HG02623 (cell line): Measurements from ENCODE around the gene TMEM11.

Experiments used
- ATAC-seq: cut with Tn5 transposase; IDR thresholded peaks from one replicate; pipeline ENCODE4 v1.9.1; 2021; ENCODE audit warnings: moderate library complexity; ENCODE audit not compliant: unreplicated experiment

TMEM11 gene

GRCh38 chr17:21214015-21214776, at the start of gene TMEM11:
Gene TMEM11 (minus strand): TSS chr17:21214161. CDS start chr17:21214152, 9 bp downstream.
- ATAC-seq, result peak; percentile 84

DNA sequence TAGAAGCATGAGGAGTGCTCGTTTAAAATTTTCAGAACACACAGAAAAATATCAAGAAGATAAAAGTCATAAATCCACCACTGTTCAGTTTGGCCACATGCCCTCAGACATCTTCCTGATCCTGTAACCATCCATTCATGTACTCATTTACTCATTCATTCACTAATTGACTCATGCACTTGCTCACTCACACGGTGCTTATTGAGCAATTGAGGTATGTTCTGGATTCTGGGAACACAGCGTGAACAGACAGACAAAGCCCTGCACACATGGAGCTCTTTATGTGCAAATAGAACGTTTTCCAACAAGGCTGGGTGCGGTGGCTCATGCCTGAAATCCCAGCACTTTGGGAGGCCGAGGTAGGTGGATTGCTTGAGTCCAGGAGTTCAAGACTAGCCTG, 49.4 kb upstream of the TMEM11 start:
- ATAC-seq, result no peak

- no peak for ATAC-seq
These were observed 48.5 kb upstream of the TMEM11 start for GRCh38 chr17:21262259-21262993.

GRCh38 chr17:21258593-21258992, 44.6 kb upstream of the TMEM11 start:
- no peak for ATAC-seq

DNA sequence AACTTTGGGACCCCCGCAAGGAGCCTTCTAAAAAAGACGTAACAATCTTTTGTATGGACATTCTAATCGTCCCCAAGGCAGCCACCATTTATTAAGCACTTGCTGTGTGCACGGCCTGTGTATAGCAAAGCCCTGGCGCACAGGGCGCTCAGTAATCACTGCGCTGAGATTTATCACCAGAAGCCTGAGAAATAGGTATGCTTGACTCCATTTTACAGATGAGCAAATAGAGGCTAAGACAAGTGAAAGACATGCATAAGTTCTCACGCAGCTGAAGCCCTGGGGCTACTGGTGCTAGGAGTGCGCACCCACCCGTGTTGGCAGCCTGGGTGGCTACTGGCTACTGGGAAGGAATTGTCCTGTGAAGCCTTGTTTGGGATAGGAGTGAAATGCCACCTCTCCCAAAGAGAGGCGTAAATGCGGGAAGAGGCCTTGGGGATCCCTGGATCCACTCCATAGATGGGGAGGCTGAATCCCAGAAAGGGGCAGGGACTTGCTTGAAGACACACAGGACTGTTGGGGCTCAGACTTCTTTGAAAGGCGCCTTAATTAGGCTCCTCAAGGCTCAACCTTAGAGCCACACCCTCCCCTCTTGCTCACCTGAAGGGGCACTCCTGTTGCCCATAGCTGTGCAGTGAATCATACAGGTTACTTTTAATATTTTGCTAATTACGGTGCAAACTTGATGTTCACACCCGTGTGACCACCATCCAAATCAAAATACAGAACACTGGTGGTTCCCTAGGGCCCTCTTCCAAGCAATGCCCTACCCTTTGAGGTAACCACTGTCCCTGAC, 39.9 kb upstream of the TMEM11 start:
- ATAC-seq, result no peak

DNA sequence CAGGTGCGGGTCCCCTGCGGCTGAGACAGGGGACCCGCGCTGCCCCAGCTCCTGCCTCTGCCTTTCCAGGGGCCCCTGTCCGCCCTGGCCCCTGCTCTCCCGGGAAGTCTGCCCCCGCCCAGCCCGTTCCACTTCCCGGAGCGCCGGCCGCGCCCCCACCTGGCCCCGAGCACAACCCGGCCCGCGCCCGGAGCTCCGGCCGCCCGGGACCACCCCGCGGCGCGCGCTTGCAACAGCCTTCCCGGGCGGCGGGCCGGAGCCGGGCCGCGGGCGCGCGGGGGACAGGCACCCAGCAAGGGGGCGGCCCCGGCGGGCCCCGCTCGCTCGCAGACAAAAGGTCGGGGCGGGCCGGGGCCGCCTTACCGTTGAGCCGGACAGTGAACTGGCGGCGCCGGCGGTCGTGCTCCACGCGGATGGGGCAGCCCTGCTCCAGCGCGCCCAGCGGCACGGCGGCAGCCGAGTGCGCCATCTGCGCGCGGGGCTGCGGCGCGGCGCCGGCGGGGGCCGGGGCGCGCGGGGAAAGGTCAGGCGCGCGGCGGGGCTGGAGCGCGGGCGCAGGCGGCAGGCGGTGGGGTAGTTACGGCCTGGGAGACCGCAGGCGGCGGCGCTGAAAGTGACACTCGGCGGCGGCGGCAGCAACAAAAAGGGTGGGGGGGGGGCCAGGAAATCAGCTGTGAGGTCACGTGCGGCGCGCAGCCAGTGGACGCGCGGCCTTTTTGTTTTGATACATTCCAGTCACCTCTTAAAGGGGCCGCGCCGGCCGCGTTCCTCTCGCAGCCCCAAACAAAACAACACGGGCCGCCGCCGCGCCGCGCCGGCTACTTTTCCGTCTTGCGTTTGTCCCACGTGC, 39.1 kb upstream of the TMEM11 start, which contains the start of gene NATD1:
NATD1 (minus strand) TSS at position 615 of the 850 bp plus-strand sequence; CDS start at position 469, 146 bp downstream.
- ATAC-seq, result peak; percentile 76

- ATAC-seq, result no peak
These were observed 38.4 kb upstream of the TMEM11 start for GRCh38 chr17:21252289-21252795.

DNA sequence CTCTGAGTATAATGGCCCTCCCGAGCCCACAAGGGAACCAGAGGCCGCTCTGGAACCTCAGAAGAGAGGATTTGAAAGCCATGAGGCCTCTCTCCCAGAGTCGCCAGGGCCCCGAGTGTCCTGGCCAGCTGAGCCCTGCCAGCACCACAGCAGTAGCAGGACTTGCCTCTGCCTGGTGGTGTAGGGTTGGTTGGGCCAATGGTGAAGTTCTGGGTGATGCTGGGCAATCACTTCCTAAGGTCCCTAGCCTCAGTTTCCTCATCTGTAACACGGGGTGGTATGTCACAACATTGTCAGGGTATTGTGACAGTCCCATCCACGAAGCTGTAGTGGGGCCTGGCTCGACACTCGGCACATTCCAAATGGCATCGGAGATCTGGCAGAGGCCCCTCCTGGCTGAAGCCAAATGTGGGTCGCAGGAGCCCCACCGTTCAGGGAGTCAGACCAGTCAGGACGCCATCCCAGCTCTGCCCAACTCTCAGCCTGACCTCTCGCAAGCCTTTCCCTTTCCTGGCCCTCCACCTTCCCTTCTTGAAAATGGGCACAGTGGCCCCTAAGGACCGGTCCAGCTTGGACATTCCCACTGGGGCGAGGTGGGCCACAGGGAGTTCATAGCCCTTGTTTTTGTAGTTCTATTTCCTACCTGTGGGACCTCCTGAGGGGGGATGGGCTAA, 37.5 kb upstream of the TMEM11 start:
- ATAC-seq, result no peak

DNA sequence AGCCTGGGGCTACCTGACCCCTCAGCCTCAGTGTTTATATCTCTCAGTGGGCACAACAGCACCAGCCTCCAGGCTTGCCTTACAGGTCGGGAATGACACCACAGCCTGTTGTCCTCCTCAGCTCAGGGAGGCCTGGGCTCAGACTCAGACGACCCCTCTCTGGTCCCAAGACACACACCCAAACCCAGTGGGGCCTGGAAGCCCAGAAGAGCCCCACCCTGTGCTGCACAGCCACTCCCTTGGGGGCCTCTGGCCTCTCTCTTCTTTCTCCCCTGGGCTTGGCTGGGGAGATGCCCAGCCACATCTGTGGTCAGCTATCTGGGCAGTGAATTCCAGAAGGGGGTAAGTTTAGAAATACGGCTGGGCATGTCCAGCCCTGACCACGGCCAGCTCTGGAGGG, 36.9 kb upstream of the TMEM11 start:
- no peak for ATAC-seq

DNA sequence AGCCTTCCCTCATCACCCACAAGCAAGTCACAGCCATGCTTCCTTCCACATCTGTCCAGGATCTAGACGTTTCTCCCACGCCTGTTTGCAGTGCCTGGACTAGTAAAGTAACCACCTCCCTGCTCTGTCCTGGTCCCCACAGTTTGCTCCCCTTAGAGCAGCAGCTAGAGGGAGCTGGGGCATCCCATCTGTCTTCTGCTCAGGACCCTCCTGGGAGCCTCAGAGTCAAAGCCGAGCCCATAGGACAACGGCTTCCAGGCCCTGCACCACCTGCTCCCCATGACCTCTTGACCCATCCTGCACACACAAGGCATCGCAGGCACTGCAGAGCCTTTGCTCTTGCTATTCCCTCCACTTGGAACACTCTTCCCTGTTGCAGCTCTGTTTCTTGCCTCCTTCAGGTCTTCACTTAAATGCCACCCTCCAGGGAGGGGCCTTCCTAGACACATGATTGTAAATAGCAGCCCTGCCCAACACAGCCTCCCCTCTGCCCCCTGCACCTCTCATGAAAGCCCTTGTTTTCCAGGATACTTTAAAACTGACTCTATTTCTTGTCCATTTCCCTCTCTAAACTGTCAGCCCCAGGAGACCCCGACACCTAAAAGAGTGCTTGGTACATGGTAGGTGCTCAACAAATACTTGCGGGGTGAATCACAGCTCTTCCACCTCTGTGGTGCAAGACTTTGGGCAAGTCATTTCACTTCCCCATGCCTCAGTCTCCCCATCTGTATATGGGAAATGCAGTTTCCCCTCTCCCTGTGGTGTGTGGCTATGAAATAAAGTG, 36.2 kb upstream of the TMEM11 start:
- ATAC-seq, result no peak

GRCh38 chr17:21249086-21249795, 35.3 kb upstream of the TMEM11 start:
- ATAC-seq, result no peak

GRCh38 chr17:21248500-21248899, 34.5 kb upstream of the TMEM11 start:
- no peak for ATAC-seq

DNA sequence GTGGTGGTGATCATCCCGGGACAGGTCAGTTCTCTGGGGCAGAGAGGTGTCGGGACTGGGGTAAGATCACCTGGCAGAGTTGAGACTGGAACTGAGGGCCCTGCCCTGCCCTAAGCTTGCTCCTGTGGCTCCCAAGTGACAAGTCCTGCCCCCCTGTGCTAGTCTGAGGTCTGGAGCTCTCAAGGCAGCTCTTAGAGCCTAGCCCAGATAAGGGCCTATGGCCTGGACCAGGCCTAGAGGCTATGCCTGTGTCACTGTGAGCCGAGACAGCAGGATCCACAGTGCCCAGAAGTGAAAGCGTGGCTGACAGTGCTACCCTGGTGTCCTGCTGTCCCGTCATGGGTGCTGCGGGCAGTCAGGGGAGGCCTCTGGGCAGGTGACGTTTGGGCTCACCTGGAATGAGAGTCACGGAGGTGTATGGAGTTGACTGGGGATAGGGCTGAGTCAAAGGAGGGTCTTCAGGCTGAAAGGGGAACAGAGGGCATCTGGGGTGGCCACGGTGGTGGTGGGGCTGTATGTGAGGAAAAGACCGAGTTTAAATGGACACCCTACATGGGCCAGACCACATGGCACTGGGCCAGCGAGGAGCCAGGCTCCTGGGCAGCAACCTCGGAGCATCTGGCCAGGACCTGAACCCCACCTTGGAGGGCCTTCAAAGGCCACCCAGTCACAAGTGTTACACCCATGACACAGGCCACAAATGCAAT, 33.7 kb upstream of the TMEM11 start:
- no peak for ATAC-seq

- no peak for ATAC-seq
These were observed 32.7 kb upstream of the TMEM11 start for GRCh38 chr17:21246698-21247097.

DNA sequence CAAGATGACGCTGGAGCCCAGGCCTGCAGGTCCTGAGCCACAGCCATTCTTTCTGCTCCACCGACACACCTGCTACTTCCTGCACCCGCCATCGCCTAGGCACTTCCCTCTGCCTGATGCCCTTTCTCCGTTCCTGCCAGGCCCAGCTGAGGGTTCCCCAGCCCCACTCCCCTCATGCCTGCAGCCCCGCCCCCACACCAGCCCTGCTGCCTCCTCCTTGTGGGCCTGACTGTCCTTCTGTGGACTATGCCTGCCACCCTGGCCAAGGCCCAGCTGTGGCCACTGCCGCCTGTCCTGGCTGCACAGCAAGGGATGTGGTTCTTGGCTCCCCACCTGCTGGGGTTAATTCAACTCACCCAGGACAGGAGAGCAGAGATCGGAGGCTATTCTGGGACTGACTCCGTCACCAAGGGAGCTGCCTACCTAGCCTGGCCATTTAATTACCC, 31.7 kb upstream of the TMEM11 start:
- no peak for ATAC-seq

- ATAC-seq, result no peak
These were observed 29.7 kb upstream of the TMEM11 start for GRCh38 chr17:21243516-21244303.
